Measurements from ENCODE around the gene ZNF451. TPM values are rescaled to one million over a fixed set of nuclear protein-coding genes. Genes with fewer than 3 reads are reported as not detected.

The ZNF451 gene
- polyA plus RNA-seq, 2 of the 4 experiments (the other 2 are of a cell fraction): 8.9 to 23.0 TPM

GRCh38 chr6:57094689-57095088, 4.7 kb downstream of the ZNF451 start:
- ChIA-PET POLR2A (no interaction called here), CTCF (interaction anchor here (0.6 to 1.7 kb wide), 2 partner anchors 17 to 190 kb away, joined by 3 to 5 read pairs; no protein-coding TSS in a partner anchor)
- no peak for DNase-seq (ENCODE audit: low read depth in 1 of 2, low spot score in 1 of 2)
- ATAC-seq: no peak
- Histone ChIP-seq H3K9me3 (no peaks in the 10 kb centered on the region), H3K4me1 (peaks cover 15% of the 10 kb centered on the region), H3K4me2 (no peak overlapping the region), H3K4me3 (no peak overlapping the region), H3K27ac (no peak overlapping the region)
- TF ChIP-seq, protein P1, sequence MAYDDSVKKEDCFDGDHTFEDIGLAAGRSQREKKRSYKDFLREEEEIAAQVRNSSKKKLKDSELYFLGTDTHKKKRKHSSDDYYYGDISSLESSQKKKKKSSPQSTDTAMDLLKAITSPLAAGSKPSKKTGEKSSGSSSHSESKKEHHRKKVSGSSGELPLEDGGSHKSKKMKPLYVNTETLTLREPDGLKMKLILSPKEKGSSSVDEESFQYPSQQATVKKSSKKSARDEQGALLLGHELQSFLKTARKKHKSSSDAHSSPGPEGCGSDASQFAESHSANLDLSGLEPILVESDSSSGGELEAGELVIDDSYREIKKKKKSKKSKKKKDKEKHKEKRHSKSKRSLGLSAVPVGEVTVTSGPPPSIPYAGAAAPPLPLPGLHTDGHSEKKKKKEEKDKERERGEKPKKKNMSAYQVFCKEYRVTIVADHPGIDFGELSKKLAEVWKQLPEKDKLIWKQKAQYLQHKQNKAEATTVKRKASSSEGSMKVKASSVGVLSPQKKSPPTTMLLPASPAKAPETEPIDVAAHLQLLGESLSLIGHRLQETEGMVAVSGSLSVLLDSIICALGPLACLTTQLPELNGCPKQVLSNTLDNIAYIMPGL (CRISPR knock-in tag; IDR thresholded peaks at IDR 0.05; ENCODE audit: borderline replicate concordance): no peak
- no peak for TF ChIP-seq PBX3 (IDR thresholded peaks at IDR 0.05)
- no peak for TF ChIP-seq ZFP36 (IDR thresholded peaks at IDR 0.05; ENCODE audit: borderline replicate concordance, partially characterized antibody)
- no peak for TF ChIP-seq KDM5A (IDR thresholded peaks at IDR 0.05)
- TF ChIP-seq JUN (IDR thresholded peaks at IDR 0.05): no peak
- no peak for TF ChIP-seq RCOR1 (IDR thresholded peaks at IDR 0.05; ENCODE audit: low read depth, low read length)
- TF ChIP-seq FOSL2 (IDR thresholded peaks at IDR 0.05): no peak
- no peak for TF ChIP-seq FOSL2 (CRISPR knock-in tag; IDR thresholded peaks at IDR 0.05)
- TF ChIP-seq PHF8 (IDR thresholded peaks at IDR 0.05; ENCODE audit: borderline replicate concordance, low read depth): no peak
- no peak for TF ChIP-seq RNF2 (IDR thresholded peaks at IDR 0.05; ENCODE audit: borderline replicate concordance, low read depth)
- no peak for TF ChIP-seq FOXS1 (CRISPR knock-in tag; IDR thresholded peaks at IDR 0.05)
- TF ChIP-seq, protein P2, sequence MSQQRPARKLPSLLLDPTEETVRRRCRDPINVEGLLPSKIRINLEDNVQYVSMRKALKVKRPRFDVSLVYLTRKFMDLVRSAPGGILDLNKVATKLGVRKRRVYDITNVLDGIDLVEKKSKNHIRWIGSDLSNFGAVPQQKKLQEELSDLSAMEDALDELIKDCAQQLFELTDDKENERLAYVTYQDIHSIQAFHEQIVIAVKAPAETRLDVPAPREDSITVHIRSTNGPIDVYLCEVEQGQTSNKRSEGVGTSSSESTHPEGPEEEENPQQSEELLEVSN (IDR thresholded peaks at IDR 0.05; ENCODE audit: borderline replicate concordance, low read depth): no peak
- no peak for TF ChIP-seq CEBPB (IDR thresholded peaks at IDR 0.05)
- TF ChIP-seq, protein P3, sequence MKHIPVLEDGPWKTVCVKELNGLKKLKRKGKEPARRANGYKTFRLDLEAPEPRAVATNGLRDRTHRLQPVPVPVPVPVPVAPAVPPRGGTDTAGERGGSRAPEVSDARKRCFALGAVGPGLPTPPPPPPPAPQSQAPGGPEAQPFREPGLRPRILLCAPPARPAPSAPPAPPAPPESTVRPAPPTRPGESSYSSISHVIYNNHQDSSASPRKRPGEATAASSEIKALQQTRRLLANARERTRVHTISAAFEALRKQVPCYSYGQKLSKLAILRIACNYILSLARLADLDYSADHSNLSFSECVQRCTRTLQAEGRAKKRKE (CRISPR knock-in tag; IDR thresholded peaks at IDR 0.05; ENCODE audit: low read depth): no peak
- TF ChIP-seq RAD21 (conservative IDR thresholded peaks at IDR 0.05 in 1 of 2, IDR thresholded peaks at IDR 0.05 in 1 of 2): no peak
- no peak for TF ChIP-seq HOXA7 (CRISPR knock-in tag; IDR thresholded peaks at IDR 0.05)
- TF ChIP-seq MAZ (IDR thresholded peaks at IDR 0.05; ENCODE audit: borderline replicate concordance, low read depth, low read length): no peak
- 94% methylated on average over 1 of the region's 1 CpG for WGBS (ENCODE audit: missing lambda C conversion rate)
- FAIRE-seq: no peak

DNA sequence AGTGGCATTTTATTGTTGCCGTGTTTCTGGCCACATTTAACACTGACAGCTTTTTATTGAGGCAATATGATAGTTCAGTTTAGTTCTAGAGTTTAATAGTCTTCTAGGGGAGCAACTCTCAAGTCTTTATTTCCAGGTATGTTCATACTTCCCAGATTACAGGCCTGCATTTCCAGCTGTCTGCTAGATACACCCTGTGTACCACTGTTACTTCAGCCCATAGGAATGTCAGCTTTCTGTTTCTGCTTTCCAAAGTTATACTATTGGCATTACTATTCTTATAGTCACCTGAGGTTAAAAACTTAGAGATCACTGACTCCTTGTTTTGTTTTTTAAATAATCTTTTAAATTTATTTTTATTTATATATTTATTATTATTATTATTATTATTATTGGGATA, 7.6 kb downstream of the ZNF451 start:
- H3K4me3 ChIP-seq: no peak overlapping the region
- H3K27ac ChIP-seq: no peak overlapping the region
- no peaks in the 10 kb centered on the region for H3K9me3 ChIP-seq
- no peak overlapping the region for H3K4me2 ChIP-seq
- H3K4me1 ChIP-seq: peaks cover 2% of the 10 kb centered on the region; the same call in 2 of the 3 replicates
- no peak for ATAC-seq
- WGBS (ENCODE audit: missing lambda C conversion rate): 96% methylated on average over 1 of the region's 1 CpG
- no peak for DNase-seq (ENCODE audit: low read depth in 1 of 2, low spot score in 1 of 2)
- CTCF ChIA-PET: interaction anchor here (0.6 to 0.7 kb wide), 2 partner anchors 38 to 219 kb away, joined by 3 to 4 read pairs; no protein-coding TSS in a partner anchor
- POLR2A ChIA-PET: no interaction called here
- FAIRE-seq: no peak
- TF ChIP-seq MAFK (IDR thresholded peaks at IDR 0.05; ENCODE audit: partially characterized antibody) (no peak), MAZ (IDR thresholded peaks at IDR 0.05; ENCODE audit: borderline replicate concordance, low read depth, low read length) (no peak), FOSB (CRISPR knock-in tag; IDR thresholded peaks at IDR 0.05) (no peak), EHF (CRISPR knock-in tag; IDR thresholded peaks at IDR 0.05) (no peak), TP53 (CRISPR knock-in tag; IDR thresholded peaks at IDR 0.05) (no peak), RFX5 (IDR thresholded peaks at IDR 0.05) (no peak), PHF8 (IDR thresholded peaks at IDR 0.05; ENCODE audit: borderline replicate concordance, low read depth) (no peak), HES2 (IDR thresholded peaks at IDR 0.05) (no peak), HOXA7 (CRISPR knock-in tag; IDR thresholded peaks at IDR 0.05) (no peak), ZSCAN20 (CRISPR knock-in tag; IDR thresholded peaks at IDR 0.05) (no peak)
- TF ChIP-seq, protein P4, sequence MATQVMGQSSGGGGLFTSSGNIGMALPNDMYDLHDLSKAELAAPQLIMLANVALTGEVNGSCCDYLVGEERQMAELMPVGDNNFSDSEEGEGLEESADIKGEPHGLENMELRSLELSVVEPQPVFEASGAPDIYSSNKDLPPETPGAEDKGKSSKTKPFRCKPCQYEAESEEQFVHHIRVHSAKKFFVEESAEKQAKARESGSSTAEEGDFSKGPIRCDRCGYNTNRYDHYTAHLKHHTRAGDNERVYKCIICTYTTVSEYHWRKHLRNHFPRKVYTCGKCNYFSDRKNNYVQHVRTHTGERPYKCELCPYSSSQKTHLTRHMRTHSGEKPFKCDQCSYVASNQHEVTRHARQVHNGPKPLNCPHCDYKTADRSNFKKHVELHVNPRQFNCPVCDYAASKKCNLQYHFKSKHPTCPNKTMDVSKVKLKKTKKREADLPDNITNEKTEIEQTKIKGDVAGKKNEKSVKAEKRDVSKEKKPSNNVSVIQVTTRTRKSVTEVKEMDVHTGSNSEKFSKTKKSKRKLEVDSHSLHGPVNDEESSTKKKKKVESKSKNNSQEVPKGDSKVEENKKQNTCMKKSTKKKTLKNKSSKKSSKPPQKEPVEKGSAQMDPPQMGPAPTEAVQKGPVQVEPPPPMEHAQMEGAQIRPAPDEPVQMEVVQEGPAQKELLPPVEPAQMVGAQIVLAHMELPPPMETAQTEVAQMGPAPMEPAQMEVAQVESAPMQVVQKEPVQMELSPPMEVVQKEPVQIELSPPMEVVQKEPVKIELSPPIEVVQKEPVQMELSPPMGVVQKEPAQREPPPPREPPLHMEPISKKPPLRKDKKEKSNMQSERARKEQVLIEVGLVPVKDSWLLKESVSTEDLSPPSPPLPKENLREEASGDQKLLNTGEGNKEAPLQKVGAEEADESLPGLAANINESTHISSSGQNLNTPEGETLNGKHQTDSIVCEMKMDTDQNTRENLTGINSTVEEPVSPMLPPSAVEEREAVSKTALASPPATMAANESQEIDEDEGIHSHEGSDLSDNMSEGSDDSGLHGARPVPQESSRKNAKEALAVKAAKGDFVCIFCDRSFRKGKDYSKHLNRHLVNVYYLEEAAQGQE (IDR thresholded peaks at IDR 0.05): no peak
- TF ChIP-seq, protein P5, sequence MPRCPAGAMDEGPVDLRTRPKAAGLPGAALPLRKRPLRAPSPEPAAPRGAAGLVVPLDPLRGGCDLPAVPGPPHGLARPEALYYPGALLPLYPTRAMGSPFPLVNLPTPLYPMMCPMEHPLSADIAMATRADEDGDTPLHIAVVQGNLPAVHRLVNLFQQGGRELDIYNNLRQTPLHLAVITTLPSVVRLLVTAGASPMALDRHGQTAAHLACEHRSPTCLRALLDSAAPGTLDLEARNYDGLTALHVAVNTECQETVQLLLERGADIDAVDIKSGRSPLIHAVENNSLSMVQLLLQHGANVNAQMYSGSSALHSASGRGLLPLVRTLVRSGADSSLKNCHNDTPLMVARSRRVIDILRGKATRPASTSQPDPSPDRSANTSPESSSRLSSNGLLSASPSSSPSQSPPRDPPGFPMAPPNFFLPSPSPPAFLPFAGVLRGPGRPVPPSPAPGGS (IDR thresholded peaks at IDR 0.05): no peak
- TF ChIP-seq, protein P3 (CRISPR knock-in tag; IDR thresholded peaks at IDR 0.05; ENCODE audit: low read depth): no peak
